NCI-H1436 treated with DMSO at 0.1 percent for 48 hours (cell line): ENCODE measurements around the gene ZNF668.

Experiments
- DNase-seq: peaks from one replicate; lab custom pipeline; 2025; lab: John Stamatoyannopoulos, UW

ZNF668 gene

GRCh38 chr16:31081428-31082351 is 7.7 kb upstream of the ZNF668 start:
- DNase-seq: no peak

- DNase-seq: no peak
Measured at GRCh38 chr16:31080756-31081419, 6.8 kb upstream of the ZNF668 start.

GRCh38 chr16:31080035-31080629 is 6.1 kb upstream of the ZNF668 start:
- DNase-seq: no peak

GRCh38 chr16:31079342-31079944 is 5.4 kb upstream of the ZNF668 start:
- no peak for DNase-seq

- no peak for DNase-seq
Measured at GRCh38 chr16:31078597-31079341, 4.7 kb upstream of the ZNF668 start.

GRCh38 chr16:31077592-31078396 is 3.8 kb upstream of the ZNF668 start:
- DNase-seq: no peak

- no peak for DNase-seq
Measured at GRCh38 chr16:31077024-31077423, 3.0 kb upstream of the ZNF668 start.

- no peak for DNase-seq
Measured at GRCh38 chr16:31076319-31076718, 2.3 kb upstream of the ZNF668 start.

- DNase-seq: no peak
Measured at GRCh38 chr16:31074814-31075183, 759 bp upstream of the ZNF668 start.

- DNase-seq: peak; percentile 44
Measured at GRCh38 chr16:31073142-31073969, 684 bp downstream of the ZNF668 start.

- no peak for DNase-seq
Measured at GRCh38 chr16:31072540-31073141, 1.4 kb downstream of the ZNF668 start.

- DNase-seq: no peak
Measured at GRCh38 chr16:31071861-31072260, 2.2 kb downstream of the ZNF668 start.

GRCh38 chr16:31067342-31067741 is 6.7 kb downstream of the ZNF668 start:
- no peak for DNase-seq

GRCh38 chr16:31064882-31065461 is 9.1 kb downstream of the ZNF668 start:
- no peak for DNase-seq

- no peak for DNase-seq
Measured at GRCh38 chr16:31063843-31064611, 10.0 kb downstream of the ZNF668 start.

GRCh38 chr16:31063495-31063842 is 10.6 kb downstream of the ZNF668 start:
- DNase-seq: no peak

- DNase-seq: no peak
Measured at GRCh38 chr16:31061813-31062440, 12.1 kb downstream of the ZNF668 start.
